Activated T-cell treated with anti-CD3 and anti-CD28 coated beads, Interleukin-2, amount 50 U/mL, for 1 hour (primary cell): Measurements from ENCODE around the gene RBM4B.
"Not testable (repeated sequence)": the region's sequence is repeated elsewhere in the genome, so short reads cannot be mapped to it uniquely, and the experiment has no call there.

Source experiments
- DNase-seq: peaks from one replicate; pipeline ENCODE4 v3.0.0-alpha.2; 2020

RBM4B gene

GRCh38 chr11:66686100-66686785, 8.6 kb upstream of the RBM4B start:
- DNase-seq = no peak

DNA sequence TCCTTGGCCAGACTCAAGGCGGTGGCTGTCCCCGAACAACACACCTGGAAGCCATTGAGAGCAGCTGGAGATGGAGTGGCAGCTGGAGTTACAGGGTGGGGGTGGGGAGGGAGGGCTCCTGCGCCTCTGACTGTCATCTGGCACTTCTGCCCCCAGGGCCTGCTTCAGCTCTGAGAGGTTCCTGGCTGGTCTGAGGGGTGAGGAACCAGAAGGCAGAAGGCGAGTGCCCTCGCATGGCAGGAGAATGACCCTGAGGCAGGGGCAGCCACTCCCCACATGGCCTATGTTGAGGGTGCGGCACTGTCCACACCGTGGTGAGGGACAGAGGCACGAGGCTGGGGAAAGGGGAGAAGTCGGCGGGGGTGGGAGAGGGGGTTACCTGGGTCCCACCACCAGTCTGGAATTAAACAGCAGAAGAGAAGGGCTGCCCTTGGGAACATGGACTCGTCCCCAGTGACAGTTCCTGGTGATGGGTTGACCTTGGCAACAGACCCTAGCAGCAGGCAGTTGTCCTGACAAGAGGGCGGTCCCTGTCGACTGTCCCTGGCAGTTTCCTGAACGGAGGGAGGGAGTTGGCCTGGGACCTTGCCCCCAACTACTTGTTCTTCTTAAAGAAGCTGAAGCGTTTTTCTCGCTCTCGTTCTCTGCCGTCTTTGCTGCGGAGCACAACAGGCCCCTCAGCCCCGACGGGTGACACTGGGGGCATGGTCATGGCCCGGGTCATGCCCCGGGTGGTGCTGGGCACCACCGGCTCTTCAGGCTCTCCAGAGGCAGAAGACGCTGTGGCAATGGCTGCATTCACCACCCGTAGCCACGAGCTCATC, 7.8 kb upstream of the RBM4B start:
- DNase-seq = no peak

GRCh38 chr11:66684635-66685034, 6.9 kb upstream of the RBM4B start:
- no peak for DNase-seq

- no peak for DNase-seq
Measured at GRCh38 chr11:66683877-66684276, 6.2 kb upstream of the RBM4B start.

- no peak for DNase-seq
Measured at GRCh38 chr11:66680966-66681645, 3.4 kb upstream of the RBM4B start.

DNA sequence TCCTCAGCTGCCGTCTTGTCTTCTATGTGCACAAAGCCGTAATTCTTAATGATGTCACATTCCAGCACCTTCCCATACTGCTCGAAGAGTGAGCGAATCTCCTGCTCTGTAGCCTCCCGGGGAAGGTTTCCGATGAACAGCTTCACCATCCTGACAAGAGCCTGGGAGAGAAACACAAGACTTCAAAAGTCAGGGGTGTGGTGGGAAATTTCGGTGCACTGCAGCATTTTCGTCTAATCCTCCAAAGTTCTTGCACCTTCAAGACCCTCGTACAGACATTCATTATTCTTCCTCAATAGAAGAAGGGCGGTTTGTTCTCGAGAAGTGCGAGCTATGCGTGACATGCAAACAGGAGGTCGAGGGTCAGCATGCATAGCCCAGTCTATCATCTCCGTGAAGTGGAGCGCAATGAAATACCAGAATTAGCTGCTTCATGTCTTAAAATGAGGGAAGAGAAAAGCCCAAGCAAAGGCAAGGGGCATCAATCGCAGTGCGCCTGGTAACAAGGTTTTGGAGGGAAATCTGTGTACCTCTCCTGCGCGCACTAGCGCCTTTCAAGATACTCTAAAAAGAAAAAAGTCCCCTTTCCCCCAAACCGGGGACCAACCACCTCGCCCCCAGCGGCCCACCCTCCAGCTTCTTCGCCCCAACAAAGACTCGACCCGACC, 622 bp downstream of the RBM4B start:
- DNase-seq = no peak

GRCh38 chr11:66676282-66676919, 1.3 kb downstream of the RBM4B start:
- DNase-seq = no peak

- no peak for DNase-seq
Measured at GRCh38 chr11:66674964-66675602, 2.6 kb downstream of the RBM4B start.

- no peak for DNase-seq
Measured at GRCh38 chr11:66670816-66671215, 6.9 kb downstream of the RBM4B start.

DNA sequence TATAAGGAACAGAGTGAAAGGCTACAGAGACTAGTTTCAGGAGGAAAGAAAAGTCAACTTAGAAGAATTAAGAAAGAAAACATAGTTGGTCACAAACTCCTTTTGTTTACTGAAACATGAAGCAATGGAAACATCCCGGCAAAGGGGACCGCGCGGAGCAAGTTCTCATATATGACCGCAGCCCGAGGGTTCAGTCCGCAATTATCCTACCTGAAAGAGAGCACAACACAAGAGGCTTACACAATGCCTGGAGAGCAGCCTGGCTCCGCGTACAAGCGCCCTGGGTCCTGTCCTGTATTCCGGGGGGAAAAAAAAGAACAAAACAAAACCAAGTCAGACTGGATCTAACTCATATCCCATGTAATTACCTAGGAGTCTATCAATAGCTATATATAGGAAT, 12.3 kb downstream of the RBM4B start:
- no peak for DNase-seq

DNA sequence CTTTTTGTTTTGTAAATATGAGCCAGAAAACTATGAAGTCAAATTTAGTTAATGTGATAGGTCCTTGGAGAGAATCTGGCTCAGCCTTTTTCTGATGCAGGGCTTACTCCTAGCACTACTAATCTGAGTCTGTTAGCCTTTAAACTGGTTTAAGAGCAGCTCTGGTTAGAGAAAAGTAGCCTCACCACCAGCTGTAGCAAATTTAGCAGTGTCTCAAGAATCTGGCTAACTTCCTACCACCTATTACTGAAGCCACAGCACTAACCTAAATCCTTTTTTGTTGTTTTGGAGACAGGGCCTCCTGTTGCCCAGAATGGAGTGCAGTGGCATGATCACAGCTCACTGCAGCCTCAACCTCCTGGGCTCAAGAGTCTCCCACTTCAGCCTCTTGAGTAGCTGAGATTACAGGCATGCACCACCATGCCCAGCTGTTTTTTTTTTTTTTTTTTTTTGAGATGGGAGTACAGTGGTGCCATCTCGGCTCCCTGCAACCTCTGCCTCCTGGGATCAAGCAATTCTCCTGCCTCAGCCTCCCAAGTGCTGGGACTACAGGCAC, 13.9 kb downstream of the RBM4B start:
- no peak for DNase-seq

DNA sequence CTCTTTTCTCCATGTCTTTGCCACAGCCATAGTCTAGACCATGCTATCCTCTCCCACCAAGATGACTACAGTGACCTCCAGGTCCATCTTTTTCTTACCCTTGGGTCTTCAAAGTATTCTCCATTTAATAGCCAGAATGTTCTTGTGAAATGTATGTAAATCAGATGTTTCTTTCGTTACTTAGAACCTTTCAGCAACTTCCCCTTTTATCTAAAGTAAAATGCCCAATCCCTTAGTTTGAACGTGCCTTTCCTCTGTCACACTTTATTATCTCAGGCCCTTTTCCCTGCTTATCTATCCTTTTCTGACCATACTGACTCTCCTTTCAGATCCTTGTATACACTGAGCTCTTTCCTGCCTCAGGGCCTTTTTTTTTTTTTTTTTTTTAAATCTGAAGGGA, 17.9 kb downstream of the RBM4B start:
- no peak for DNase-seq

- no peak for DNase-seq
Measured at GRCh38 chr11:66653123-66653522, 24.6 kb downstream of the RBM4B start.

DNA sequence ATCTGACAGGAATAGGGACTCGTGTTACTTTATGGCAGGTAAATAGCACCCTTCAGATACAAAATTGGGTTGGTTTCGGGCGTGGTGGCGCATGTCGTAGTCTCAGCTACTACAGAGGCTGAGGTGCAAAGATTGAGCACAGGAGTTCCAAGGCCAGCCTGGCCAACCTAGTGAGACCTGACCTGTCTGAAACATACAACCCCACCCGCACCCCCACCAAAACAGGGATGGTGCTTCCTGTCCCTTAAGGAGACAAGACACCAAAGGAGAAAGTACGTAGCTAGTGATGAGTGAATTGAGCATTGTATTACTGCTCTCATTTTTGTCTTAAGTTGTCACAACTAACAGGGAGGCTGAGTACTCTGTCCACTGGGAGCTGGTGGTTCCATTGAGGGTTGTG, 25.0 kb downstream of the RBM4B start:
- no peak for DNase-seq

- no peak for DNase-seq
Measured at GRCh38 chr11:66651016-66651415, 26.7 kb downstream of the RBM4B start.

DNA sequence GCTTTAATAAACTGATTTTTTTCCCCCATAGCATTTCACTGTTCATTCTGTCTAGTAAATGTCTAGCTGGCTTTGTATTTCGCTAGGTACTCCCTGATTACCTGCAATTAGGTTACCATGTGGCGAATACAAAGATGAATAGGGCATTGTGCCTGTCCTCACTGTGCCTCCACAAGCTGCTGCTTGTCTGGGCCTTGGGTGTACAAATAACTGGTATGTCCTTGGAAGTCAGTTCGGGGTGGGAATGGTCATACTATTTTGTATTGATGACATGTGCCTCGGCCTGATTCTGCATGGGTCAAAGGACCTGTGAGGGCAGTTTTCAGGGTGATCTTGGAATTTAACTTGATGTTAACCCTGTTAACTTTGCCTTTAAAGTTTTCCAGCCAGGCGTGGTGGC, 27.8 kb downstream of the RBM4B start:
- DNase-seq = no peak

DNA sequence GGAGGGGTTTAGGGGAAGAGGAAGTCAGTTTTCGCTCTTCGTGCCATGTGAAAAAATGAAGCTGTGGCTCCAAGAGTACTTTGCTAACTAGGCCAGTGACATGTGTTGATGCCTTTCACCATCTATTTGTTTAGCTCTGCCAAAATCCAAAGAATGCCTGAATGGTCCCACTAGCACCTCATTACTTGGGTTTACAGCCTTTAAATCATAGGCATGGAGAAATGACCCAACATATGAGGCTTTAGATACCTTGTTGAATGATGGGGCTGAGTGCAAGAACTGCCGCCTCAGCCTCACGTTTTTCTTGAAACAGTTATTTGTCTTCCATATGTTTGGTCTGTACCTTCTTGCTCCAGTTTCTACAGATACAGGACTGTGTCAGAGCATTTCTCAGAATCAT, 30.9 kb downstream of the RBM4B start:
- no peak for DNase-seq

GRCh38 chr11:66643745-66644437, 33.8 kb downstream of the RBM4B start:
- DNase-seq = no peak

DNA sequence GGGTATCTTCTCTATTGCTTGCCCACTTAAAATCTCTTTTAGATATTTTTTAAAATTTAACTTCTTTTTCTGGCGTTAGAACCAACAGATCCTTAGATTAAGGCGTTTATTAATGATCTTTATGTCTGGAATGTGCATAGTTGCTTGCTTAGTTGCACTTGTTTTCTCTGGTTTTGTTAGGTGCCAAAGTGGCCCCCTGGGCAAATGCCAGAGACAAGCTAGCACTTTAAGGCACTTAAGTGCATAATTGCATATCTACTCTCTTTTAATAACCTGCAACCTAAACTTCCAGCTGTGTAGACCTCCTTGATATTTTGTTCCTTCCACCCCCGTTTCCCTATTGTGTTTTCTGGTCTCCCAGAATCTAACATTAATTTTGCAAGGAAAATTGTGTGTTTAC, 35.9 kb downstream of the RBM4B start:
- no peak for DNase-seq

GRCh38 chr11:66639814-66640340, 37.8 kb downstream of the RBM4B start:
- DNase-seq = not testable (repeated sequence)
